ENCODE results near the gene EXOC3.

Gene EXOC3

GRCh38 chr5:456351-457194 is 13.6 kb downstream of the EXOC3 start:
- Histone ChIP-seq H3K4me1 (ENCODE audit: control insufficient read depth in 2 of 2, insufficient read depth in 2 of 2, low read length in 2 of 2) (no peaks in the 10 kb centered on the region), H3K27me3 (ENCODE audit: control insufficient read depth in 2 of 2, insufficient read depth in 2 of 2, low read length in 2 of 2) (no peaks in the 10 kb centered on the region), H3K27ac (ENCODE audit: low read depth in 2 of 2, low read length in 2 of 2) (no peak overlapping the region), H3K4me3 (ENCODE audit: low read length in 2 of 2) (no peak overlapping the region), H3K9me3 (ENCODE audit: control insufficient read depth in 2 of 2, low read length in 2 of 2) (no peaks in the 10 kb centered on the region), H3K9ac (ENCODE audit: low read depth in 1 of 2, low read length in 2 of 2) (no peak overlapping the region), H3K36me3 (ENCODE audit: control insufficient read depth in 2 of 2, insufficient read depth in 2 of 2, low read length in 2 of 2) (peaks cover 62 to 79% of the 10 kb centered on the region in 2 donors)

DNA sequence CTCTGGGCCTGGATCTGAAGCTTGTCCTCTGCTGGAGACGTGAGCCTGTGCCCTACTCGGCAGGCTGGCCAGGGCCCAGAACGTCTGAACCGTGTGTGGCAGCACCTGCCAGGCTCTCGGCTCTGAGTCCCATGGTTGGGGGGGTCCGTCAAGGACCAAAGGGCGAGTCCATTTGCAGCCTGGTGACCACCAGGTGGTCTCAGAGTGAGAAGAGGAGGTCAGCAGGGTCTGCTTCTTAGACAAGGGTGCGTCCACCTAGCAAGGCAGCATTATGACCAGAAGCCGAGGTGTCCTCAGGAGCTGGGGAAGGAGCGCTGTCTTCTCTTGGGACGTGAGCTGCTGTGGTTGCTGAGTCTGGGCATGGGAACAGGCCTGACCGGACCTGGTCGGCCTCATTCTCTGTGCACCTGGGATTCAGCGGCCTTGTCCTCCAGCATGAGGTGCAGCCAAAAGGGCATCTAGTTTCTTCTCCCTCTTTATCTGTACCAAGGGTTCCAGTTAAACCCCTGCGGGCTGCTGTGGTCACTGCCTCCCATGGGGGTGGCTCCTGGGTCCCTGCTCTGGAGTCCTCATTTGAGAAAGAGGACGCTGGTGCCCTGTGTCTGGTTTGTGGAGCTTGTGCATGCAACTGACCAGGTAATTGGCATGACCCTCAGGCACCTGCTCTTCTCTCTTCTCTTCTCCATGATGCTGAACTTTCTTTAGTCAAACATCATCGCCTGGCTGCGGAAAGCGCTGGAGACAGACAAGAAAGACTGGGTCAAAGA is 14.4 kb downstream of the EXOC3 start:
- Histone ChIP-seq H3K9ac (ENCODE audit: low read depth in 1 of 2, low read length in 2 of 2) (no peak overlapping the region), H3K4me3 (ENCODE audit: low read length in 2 of 2) (no peak overlapping the region), H3K27me3 (ENCODE audit: control insufficient read depth in 2 of 2, insufficient read depth in 2 of 2, low read length in 2 of 2) (no peaks in the 10 kb centered on the region), H3K36me3 (ENCODE audit: control insufficient read depth in 2 of 2, insufficient read depth in 2 of 2, low read length in 2 of 2) (peaks cover 67 to 79% of the 10 kb centered on the region in 2 donors), H3K27ac (ENCODE audit: low read depth in 2 of 2, low read length in 2 of 2) (no peak overlapping the region), H3K9me3 (ENCODE audit: control insufficient read depth in 2 of 2, low read length in 2 of 2) (no peaks in the 10 kb centered on the region), H3K4me1 (ENCODE audit: control insufficient read depth in 2 of 2, insufficient read depth in 2 of 2, low read length in 2 of 2) (no peaks in the 10 kb centered on the region)

- peaks cover 67 to 75% of the 10 kb centered on the region in 2 donors for H3K36me3 ChIP-seq (ENCODE audit: control insufficient read depth in 2 of 2, insufficient read depth in 2 of 2, low read length in 2 of 2)
- H3K27me3 ChIP-seq (ENCODE audit: control insufficient read depth in 2 of 2, insufficient read depth in 2 of 2, low read length in 2 of 2): no peaks in the 10 kb centered on the region
- H3K4me3 ChIP-seq (ENCODE audit: low read length in 2 of 2): no peak overlapping the region
- no peak overlapping the region for H3K27ac ChIP-seq (ENCODE audit: low read depth in 2 of 2, low read length in 2 of 2)
- no peaks in the 10 kb centered on the region for H3K9me3 ChIP-seq (ENCODE audit: control insufficient read depth in 2 of 2, low read length in 2 of 2)
- no peak overlapping the region for H3K9ac ChIP-seq (ENCODE audit: low read depth in 1 of 2, low read length in 2 of 2)
- no peaks in the 10 kb centered on the region for H3K4me1 ChIP-seq (ENCODE audit: control insufficient read depth in 2 of 2, insufficient read depth in 2 of 2, low read length in 2 of 2)
These were observed 15.8 kb downstream of the EXOC3 start for GRCh38 chr5:458547-459353.

DNA sequence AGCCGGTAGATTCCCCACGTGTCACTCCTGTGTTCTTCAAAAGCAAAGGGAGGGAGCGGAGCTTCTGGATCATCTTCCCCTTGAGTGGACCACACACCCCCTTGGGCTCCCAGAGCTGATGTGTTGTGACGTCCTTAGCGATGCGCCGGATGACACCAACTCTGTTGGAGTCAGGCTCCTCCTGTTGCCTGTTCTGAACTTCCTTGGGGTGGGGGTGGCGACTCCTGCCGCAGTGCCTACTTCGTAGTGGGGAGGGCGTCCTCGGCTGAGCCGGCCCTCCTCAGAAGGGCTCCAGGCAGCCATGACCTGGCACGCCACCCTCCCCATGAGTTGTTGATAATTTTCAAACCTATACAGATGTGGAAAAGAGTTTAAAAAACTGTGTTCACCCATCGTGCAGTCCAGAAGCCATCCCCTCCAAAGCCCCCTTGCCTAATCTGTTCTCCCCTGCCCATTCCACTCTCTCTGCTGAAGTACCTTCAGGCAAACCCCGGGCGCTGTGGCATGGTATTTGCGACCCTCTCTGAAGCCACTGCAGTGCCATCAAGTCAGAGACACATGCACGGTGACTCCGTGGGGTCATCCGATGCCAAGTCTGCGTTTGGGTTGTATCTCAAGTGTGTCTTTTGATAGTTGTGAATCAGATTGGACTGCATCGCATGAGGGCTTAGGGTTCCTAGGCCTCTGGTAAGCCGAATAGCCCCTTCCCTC is 16.7 kb downstream of the EXOC3 start:
- no peak overlapping the region for H3K27ac ChIP-seq (ENCODE audit: low read depth in 2 of 2, low read length in 2 of 2)
- H3K4me3 ChIP-seq (ENCODE audit: low read length in 2 of 2): no peak overlapping the region
- H3K9me3 ChIP-seq (ENCODE audit: control insufficient read depth in 2 of 2, low read length in 2 of 2): no peaks in the 10 kb centered on the region
- peaks cover 71 to 77% of the 10 kb centered on the region in 2 donors for H3K36me3 ChIP-seq (ENCODE audit: control insufficient read depth in 2 of 2, insufficient read depth in 2 of 2, low read length in 2 of 2)
- no peaks in the 10 kb centered on the region for H3K27me3 ChIP-seq (ENCODE audit: control insufficient read depth in 2 of 2, insufficient read depth in 2 of 2, low read length in 2 of 2)
- peaks cover 0 to 2% of the 10 kb centered on the region in 2 donors for H3K4me1 ChIP-seq (ENCODE audit: control insufficient read depth in 2 of 2, insufficient read depth in 2 of 2, low read length in 2 of 2)
- no peak overlapping the region for H3K9ac ChIP-seq (ENCODE audit: low read depth in 1 of 2, low read length in 2 of 2)

DNA sequence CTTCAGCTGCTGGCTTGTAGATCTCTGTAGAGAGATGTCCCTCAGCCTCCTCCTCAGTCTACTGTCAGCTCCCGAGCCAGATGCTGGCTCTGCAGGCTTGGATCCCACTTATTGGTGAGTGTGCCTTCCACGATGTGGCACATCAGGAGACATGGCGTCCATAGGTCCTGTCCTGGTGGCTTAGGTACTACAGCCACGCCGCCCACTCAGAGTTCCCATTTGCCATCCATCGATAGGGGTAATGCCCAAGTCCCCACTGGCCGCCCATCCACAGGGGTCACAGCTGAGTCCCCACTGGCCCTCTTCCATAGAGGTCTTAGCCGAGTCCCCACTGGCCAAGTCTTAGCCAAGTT is 17.3 kb downstream of the EXOC3 start:
- peaks cover 68 to 74% of the 10 kb centered on the region in 2 donors for H3K36me3 ChIP-seq (ENCODE audit: control insufficient read depth in 2 of 2, insufficient read depth in 2 of 2, low read length in 2 of 2)
- H3K4me3 ChIP-seq (ENCODE audit: low read length in 2 of 2): no peak overlapping the region

DNA sequence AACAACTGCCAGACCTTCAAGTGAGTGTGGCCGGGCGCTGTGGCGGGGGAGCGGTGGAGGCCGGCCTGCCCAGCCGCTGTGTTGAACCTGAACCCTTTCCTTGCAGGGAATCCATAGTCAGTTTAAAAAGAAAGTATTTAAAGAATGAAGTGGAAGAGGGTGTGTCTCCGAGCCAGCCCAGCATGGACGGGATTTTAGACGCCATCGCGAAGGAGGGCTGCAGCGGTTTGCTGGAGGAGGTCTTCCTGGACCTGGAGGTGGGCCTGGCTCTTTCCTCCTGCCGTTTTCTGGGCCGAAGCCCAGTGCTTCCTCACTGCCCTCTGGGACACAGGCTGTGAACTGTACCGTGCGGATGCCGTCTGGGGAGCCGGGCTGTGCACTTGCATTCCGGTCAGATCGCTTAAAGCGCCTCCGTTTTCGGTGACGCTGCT is 19.1 kb downstream of the EXOC3 start:
- Histone ChIP-seq H3K9ac (ENCODE audit: low read depth in 1 of 2, low read length in 2 of 2) (no peak overlapping the region), H3K27ac (ENCODE audit: low read depth in 2 of 2, low read length in 2 of 2) (no peak overlapping the region), H3K4me3 (ENCODE audit: low read length in 2 of 2) (no peak overlapping the region), H3K9me3 (ENCODE audit: control insufficient read depth in 2 of 2, low read length in 2 of 2) (no peaks in the 10 kb centered on the region), H3K36me3 (ENCODE audit: control insufficient read depth in 2 of 2, insufficient read depth in 2 of 2, low read length in 2 of 2) (peaks cover 58 to 71% of the 10 kb centered on the region in 2 donors), H3K27me3 (ENCODE audit: control insufficient read depth in 2 of 2, insufficient read depth in 2 of 2, low read length in 2 of 2) (no peaks in the 10 kb centered on the region), H3K4me1 (ENCODE audit: control insufficient read depth in 2 of 2, insufficient read depth in 2 of 2, low read length in 2 of 2) (peaks cover 0 to 2% of the 10 kb centered on the region in 2 donors)

More for the DNA sequence above, 17.3 kb downstream of the EXOC3 start:
- Histone ChIP-seq H3K27ac (ENCODE audit: low read depth in 2 of 2, low read length in 2 of 2) (no peak overlapping the region), H3K9ac (ENCODE audit: low read depth in 1 of 2, low read length in 2 of 2) (no peak overlapping the region), H3K4me1 (ENCODE audit: control insufficient read depth in 2 of 2, insufficient read depth in 2 of 2, low read length in 2 of 2) (peaks cover 0 to 2% of the 10 kb centered on the region in 2 donors), H3K9me3 (ENCODE audit: control insufficient read depth in 2 of 2, low read length in 2 of 2) (no peaks in the 10 kb centered on the region), H3K27me3 (ENCODE audit: control insufficient read depth in 2 of 2, insufficient read depth in 2 of 2, low read length in 2 of 2) (no peaks in the 10 kb centered on the region)

DNA sequence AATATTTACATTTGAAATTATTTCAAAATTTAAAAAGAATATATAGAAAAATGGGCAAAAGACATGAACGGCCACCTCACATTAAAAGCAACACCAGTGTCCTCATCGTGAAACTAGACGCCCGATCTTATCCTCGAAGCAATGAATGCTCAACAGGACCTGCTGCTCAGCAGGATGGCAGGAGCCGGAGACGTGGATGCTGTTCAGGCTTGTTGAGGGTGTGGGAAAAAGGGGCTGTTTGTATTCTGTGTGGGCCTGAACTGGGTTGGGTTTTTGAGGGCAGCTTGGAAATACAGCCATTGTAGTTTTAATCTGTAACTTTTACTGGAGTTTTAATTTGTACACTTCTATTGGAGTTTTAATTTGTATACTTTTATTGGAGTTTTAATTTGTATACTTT is 20.3 kb downstream of the EXOC3 start:
- Histone ChIP-seq H3K4me1 (ENCODE audit: control insufficient read depth in 2 of 2, insufficient read depth in 2 of 2, low read length in 2 of 2) (peaks cover 0 to 2% of the 10 kb centered on the region in 2 donors), H3K36me3 (ENCODE audit: control insufficient read depth in 2 of 2, insufficient read depth in 2 of 2, low read length in 2 of 2) (peaks cover 45 to 59% of the 10 kb centered on the region in 2 donors), H3K9me3 (ENCODE audit: control insufficient read depth in 2 of 2, low read length in 2 of 2) (no peaks in the 10 kb centered on the region), H3K27ac (ENCODE audit: low read depth in 2 of 2, low read length in 2 of 2) (no peak overlapping the region), H3K4me3 (ENCODE audit: low read length in 2 of 2) (no peak overlapping the region), H3K9ac (ENCODE audit: low read depth in 1 of 2, low read length in 2 of 2) (no peak overlapping the region), H3K27me3 (ENCODE audit: control insufficient read depth in 2 of 2, insufficient read depth in 2 of 2, low read length in 2 of 2) (no peaks in the 10 kb centered on the region)

DNA sequence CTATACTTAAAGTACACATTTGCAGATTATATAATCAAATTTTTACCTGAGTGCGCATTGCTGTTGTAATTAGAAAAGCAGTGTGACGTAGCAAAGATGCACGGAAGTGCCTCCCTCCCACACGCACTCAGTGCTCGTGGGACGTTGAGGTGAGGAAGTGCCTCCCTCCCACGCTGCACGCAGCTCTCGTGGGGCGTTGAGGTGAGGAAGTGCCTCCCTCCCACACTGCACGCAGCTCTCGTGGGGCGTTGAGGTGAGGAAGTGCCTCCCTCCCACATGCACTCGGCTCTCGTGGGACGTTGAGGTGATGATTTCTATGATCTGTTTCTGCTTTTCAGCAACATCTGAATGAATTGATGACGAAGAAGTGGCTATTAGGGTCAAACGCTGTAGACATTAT is 21.0 kb downstream of the EXOC3 start:
- no peak overlapping the region for H3K9ac ChIP-seq (ENCODE audit: low read depth in 1 of 2, low read length in 2 of 2)
- peaks cover 45 to 52% of the 10 kb centered on the region in 2 donors for H3K36me3 ChIP-seq (ENCODE audit: control insufficient read depth in 2 of 2, insufficient read depth in 2 of 2, low read length in 2 of 2)
- no peak overlapping the region for H3K4me3 ChIP-seq (ENCODE audit: low read length in 2 of 2)
- no peaks in the 10 kb centered on the region for H3K27me3 ChIP-seq (ENCODE audit: control insufficient read depth in 2 of 2, insufficient read depth in 2 of 2, low read length in 2 of 2)
- H3K27ac ChIP-seq (ENCODE audit: low read depth in 2 of 2, low read length in 2 of 2): no peak overlapping the region
- H3K4me1 ChIP-seq (ENCODE audit: control insufficient read depth in 2 of 2, insufficient read depth in 2 of 2, low read length in 2 of 2): peaks cover 0 to 2% of the 10 kb centered on the region in 2 donors
- no peaks in the 10 kb centered on the region for H3K9me3 ChIP-seq (ENCODE audit: control insufficient read depth in 2 of 2, low read length in 2 of 2)

- H3K9ac ChIP-seq (ENCODE audit: low read depth in 1 of 2, low read length in 2 of 2): no peak overlapping the region
These were observed 21.5 kb downstream of the EXOC3 start for GRCh38 chr5:464446-464842.

More at GRCh38 chr5:464446-464842, 21.5 kb downstream of the EXOC3 start:
- Histone ChIP-seq H3K9me3 (ENCODE audit: control insufficient read depth in 2 of 2, low read length in 2 of 2) (no peaks in the 10 kb centered on the region), H3K27ac (ENCODE audit: low read depth in 2 of 2, low read length in 2 of 2) (no peak overlapping the region), H3K36me3 (ENCODE audit: control insufficient read depth in 2 of 2, insufficient read depth in 2 of 2, low read length in 2 of 2) (peaks cover 41 to 48% of the 10 kb centered on the region in 2 donors), H3K4me1 (ENCODE audit: control insufficient read depth in 2 of 2, insufficient read depth in 2 of 2, low read length in 2 of 2) (peaks cover 0 to 2% of the 10 kb centered on the region in 2 donors), H3K27me3 (ENCODE audit: control insufficient read depth in 2 of 2, insufficient read depth in 2 of 2, low read length in 2 of 2) (no peaks in the 10 kb centered on the region), H3K4me3 (ENCODE audit: low read length in 2 of 2) (no peak overlapping the region)
